ENCODE results near the gene PSG4.
"Not testable (repeated sequence)": the region's sequence is repeated elsewhere in the genome, so short reads cannot be mapped to it uniquely, and the experiment has no call there.

PSG4 gene

DNA sequence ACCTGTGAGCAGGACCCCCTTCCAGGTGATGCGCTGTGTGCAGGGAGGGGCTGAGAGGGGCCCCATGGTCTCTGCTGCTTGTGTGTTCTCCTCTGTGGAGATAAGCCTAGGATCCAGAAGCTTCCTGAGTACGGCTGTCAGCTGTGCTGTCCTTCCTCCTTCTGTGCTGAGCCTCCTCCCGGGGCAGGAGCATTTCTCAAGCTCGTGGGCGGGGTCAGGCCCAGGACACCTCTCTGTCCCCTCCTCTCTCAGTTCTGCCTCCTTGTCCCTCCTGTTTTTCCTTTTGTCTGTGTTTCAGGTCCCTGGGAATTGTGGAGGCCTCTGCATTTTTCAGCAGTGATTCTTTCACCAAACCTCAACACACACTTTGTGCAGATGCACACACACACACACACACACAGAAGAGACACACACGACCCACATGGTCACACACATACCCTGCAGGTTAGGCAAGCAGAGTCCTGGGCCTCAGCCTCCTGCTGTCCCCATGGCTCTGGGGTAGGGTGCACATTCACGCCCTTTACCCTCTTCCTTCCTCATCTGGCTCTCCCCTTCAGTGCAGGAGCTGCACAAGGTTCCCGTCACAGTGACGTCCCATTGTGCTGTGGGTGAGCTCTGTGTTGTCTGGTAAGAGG lies at the start of gene PSG4:
PSG4 (minus strand) TSS at position 168 of the 635 bp plus-strand sequence; CDS start at position 66, 102 bp downstream.
- not testable (repeated sequence) for DNase-seq

DNA sequence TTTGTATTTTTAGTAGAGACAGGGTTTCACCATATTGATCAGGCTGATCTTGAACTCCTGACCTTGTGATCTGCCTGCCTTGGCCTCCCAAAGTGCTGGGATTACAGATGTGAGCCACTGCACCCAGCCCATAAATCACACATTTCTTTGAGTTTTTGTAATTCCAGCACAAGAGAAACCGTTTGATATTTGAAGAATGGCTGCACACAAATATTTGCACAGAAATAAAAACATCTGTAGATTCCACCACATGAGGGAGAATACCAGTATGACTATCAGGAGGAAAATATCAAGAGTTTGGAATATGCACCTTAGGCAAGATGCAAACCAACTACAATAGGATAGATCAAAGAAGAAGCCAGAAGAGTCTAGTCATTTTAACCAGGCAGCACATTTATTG lies 46.0 kb upstream of the PSG4 start:
- not testable (repeated sequence) for DNase-seq

DNA sequence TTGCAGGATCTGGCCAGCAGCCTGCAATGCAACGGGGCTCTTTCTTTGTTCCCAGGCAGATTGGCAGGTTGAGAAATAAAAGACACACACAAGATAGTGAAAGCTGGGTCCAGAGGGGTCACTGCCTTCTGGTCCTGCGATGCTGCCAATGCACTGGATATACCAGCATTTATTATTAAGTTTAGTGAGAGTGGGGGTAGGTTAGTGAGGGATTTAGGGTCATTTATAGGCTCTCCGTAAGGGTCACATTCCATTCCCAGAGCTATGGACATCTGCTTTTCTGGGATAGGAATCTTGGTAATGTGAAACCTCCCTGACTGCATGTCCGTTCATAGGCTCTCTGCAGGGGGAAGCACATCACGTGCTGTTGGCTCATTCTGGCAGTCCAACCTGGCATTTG lies 44.9 kb upstream of the PSG4 start:
- not testable (repeated sequence) for DNase-seq

DNA sequence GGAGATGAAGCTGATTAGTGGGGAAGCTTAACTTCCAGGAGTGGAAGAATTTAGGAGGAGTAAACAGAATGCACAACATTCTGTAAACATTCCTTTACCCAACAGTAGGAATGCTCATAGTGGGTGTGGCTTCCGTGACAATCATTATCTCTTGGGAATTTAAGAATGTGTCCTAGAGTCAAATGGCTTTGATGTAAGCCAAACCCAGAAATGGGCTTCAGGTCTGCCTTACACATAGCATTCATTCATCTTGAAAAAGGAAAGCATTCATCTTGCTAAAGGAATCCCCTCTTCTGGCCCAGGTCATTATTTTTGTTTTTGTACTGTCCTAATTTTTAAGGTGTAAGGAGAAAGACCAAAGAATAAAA lies 43.2 kb upstream of the PSG4 start:
- not testable (repeated sequence) for DNase-seq

DNA sequence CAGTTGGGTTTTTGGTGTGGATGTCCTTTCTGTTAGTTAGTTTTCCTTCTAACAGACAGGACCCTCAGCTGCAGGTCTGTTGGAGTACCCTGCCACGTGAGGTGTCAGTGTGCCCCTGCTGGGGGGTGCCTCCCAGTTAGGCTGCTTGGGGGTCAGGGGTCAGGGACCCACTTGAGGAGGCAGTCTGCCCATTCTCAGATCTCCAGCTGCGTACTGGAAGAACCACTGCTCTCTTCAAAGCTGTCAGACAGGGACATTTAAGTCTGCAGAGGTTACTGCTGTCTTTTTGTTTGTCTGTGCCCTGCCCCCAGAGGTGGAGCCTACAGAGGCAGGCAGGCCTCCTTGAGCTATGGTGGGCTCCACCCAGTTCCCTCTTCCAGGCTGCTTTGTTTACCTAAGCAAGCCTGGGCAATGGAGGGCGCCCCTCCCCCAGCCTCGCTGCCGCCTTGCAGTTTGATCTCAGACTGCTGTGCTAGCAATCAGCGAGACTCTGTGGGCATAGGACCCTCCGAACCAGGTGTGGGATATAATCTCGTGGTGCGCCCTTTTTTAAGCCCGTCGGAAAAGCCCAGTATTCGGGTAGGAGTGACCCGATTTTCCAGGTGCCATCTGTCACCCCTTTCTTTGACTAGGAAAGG lies 41.9 kb upstream of the PSG4 start:
- DNase-seq: not testable (repeated sequence)

DNA sequence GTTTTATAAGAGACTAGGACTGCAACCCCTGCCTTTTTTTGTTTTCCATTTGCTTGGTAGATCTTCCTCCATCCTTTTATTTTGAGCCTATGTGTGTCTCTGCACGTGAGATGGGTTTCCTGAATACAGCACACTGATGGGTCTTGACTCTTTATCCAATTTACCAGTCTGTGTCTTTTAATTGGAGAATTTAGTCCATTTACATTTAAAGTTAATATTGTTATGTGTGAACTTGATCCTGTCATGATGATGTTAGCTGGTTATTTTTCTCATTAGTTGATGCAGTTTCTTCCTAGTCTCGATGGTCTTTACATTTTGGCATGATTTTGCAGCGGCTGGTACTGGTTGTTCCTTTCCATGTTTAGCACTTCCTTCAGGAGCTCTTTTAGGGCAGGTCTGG lies 40.4 kb upstream of the PSG4 start:
- DNase-seq: not testable (repeated sequence)

DNA sequence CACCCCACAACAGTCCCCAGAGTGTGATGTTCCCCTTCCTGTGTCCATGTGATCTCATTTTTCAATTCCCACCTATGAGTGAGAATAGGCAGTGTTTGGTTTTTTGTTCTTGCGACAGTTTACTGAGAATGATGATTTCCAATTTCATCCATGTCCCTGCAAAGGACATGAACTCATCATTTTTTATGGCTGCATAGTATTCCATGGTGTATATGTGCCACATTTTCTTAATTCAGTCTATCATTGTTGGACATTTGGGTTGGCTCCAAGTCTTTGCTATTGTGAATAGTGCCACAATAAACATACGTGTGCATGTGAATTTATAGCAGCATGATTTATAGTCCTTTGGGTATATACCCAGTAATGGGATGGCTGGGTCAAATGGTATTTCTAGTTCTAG lies 36.8 kb upstream of the PSG4 start:
- DNase-seq: not testable (repeated sequence)

DNA sequence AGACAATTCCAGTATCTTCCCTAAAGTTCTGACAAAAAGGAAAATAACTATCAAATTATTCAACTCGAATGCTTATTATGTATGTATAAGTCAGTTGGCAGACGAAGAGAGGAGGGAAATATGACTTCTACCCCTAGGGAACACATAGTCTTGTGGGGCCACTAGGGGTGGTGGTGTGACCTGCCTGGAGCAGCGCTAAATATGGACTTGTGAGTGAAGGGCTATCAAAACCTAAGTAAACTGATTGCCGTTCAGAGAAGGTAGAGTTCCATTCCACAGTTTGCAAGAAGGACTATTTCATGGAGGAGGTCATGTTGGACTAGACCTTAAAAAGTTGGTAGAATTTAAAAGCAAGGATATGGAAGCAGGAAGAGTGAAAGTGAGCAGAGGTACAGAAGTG lies 32.8 kb upstream of the PSG4 start:
- not testable (repeated sequence) for DNase-seq

DNA sequence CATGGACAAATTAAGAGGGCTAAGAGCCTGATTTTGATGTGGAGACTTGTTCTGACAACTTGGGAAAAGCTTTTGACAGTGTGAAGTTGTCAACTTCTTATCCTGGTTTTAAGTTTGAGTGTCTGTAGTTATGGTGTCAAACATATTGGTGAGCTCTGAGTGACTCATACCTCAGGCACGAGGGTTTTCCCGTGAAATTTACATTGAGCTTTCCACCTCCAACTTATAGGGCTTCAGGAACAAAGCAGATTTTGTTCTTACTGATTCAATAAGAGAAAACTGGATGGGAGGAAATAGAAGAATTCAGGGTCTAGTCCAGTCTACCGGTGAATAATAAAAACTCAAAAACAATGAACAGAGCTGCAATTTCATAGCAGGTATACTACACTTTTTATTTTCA lies 30.2 kb upstream of the PSG4 start:
- not testable (repeated sequence) for DNase-seq

DNA sequence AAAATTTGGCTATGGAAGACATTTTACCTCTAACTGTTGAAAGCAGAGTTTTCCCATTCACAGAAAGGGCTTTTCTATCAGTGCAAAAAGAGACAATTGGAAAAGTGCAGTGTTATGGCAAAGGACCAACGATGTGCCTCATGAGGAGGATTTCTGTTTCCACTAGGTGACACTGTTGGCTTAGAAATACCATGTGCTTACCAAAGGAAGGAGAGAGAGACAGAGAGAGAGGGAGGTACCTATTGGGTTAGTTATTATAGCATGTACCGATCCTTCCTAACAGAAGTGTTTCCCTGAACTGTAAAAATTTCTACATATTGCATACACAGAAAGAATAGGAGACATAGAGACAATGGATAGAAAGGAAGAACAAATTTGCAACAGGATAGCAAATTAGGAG lies 23.9 kb upstream of the PSG4 start:
- DNase-seq: no peak

DNA sequence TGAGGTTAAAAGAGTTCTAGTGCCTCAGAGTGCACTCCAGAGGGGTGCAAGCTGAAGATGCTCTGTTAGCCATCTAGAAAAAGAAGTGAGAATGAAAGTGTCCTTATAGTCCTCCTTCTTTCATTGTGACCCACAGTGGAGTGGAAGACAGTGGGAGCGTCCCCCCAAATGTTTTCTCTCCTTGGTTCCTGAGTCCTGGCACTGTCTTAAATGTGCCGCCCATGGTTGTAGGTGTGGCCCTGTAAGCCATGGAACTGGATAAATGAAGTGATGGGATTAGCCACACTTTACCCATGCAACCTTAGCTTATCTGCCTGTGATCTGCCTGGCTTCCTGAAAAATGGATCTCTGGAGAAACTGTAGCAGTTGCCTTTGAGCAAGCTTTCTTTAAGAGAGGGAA lies 23.3 kb upstream of the PSG4 start:
- not testable (repeated sequence) for DNase-seq

DNA sequence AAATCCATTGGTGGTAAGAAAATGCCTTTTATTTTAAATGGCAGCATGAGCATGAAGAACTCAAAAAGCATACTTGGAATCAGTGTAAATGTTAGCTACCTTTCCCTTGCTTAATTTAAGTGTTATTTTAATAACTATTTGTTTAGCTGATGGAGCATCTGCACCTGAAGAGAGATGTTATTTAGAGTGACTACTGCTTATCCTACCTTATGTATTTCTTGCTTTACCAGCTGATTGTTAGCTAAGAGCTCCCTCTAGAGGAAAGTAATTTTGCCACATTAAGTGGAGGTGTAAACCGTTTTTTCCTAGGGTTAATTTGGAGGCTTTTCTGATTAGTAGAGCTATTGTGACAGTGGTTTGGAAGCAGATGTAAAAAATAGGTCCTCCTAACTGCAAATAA lies 21.5 kb upstream of the PSG4 start:
- not testable (repeated sequence) for DNase-seq

DNA sequence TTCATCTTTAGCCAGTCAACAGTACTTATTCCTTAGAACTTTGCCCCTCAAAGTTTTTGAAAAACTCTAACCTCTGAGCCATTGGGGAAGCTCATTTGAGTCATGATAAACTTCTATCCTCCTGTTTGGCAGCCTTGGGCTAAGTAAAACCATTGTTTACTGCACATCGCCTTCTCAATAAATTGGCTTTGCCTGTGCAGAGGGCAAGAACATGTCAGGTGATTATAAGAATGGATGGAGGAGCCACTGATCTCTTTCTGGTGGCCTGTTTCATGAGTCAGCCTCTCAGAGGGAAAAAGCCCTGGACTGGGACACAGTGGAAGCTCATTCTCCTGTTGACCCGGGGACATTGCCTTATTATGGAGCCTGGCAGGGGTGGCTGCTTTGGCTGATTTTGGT lies 19.4 kb upstream of the PSG4 start:
- DNase-seq: no peak

DNA sequence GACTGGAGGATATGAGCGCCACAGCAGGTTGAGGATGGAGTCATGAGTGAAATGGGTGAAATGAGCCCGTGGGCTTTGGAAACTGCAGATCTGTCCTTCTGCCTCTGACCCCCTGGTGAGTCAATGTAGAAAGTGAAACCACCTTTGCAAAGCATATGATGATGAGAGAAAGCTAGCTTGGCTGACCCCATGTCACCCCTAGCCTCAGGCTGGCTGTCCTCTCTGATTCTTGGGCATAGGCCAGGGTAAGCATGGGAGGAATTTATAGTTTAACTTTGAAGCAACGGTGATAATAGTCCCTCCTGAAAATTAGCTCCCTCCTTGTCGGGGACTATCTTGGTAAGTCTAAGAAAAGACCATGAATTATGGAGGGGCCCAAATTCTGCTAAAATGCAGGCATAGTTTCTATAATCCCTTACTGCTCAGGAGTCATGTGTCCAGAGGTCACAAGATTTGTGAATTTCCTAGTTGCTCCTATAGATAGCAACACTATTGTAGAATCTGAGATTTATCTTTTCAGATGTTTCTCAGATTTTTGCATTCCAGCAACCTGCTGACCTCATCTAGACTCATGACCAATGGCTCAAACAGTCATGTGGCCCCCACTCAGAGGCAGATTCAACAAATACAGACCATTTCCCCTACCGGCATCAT lies 18.9 kb upstream of the PSG4 start:
- not testable (repeated sequence) for DNase-seq

DNA sequence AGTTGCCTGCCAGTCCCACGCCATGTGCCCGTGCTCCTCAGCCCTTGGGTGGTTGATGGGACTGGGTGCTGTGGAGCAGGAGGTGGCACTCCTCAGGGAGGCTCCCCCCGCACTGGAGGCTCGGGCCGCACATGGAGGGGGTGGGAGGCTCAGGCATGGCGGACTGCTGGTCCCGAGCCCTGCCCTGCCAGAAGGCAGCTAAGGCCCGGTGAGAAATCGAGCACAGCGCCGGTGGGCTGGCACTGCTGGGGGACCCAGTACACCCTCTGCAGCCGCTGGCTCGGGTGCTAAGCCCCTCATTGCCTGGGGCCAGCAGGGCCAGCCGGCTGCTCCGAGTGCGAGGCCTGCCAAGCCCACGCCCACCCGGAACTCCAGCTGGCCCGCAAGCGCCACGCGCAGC lies 16.5 kb upstream of the PSG4 start:
- DNase-seq: not testable (repeated sequence)

DNA sequence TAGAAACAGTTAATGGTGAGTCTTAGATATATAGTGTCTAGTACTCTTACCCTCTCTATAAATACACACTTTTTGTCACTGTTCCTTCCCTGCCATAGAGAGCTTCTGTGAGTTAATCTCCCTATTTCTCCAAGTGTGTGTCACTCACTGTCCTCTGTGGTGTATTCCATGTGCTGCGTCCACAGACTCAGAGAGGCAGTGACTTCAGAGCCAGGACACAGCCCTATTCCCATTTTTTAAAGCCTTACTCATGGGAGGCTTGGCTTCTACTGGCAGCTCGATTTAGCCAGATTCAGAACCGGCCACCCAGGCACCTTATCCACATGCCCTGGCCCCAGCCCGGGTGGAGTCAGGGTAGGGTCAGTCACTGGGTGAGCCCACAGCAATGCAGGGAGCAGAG lies 13.7 kb upstream of the PSG4 start:
- not testable (repeated sequence) for DNase-seq

DNA sequence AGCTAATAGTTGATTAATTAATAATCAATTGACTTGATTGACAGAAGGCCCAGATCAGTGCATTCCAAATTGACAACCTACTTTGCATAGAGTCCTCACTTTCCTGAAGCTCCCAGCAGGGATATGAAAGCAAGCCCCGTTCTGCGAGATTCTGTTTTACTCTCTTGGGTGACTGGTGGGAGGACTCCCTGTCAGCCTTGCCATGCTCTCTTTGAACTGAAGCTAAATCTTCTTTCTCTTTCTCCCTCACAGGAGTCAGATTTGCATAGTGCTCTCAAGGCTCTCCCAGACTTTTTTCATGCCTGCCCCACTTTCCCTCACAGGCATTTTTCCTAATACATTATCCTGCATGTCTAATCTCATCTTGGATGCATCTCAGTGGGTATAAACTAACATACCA lies 10.4 kb upstream of the PSG4 start:
- DNase-seq: not testable (repeated sequence)

DNA sequence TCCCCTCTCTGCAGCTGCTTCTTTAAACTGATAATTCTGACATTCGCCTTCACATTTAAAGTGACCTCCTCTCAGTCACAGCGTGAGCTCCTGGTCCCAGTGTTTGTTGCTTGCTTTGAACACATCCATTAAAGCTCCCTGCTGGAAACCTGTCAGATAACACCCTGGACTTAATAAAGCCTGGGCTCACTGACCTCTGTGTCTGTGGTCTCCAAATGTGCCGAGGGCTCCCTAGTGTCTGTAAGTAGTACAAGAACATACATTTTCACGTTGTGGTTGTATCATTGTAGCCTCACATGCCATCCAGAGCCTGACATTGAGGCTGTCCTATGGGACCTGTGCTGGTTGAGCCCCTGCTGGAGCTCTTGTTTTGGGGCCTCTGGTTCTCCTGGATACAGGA lies 2.6 kb upstream of the PSG4 start:
- DNase-seq: no peak

DNA sequence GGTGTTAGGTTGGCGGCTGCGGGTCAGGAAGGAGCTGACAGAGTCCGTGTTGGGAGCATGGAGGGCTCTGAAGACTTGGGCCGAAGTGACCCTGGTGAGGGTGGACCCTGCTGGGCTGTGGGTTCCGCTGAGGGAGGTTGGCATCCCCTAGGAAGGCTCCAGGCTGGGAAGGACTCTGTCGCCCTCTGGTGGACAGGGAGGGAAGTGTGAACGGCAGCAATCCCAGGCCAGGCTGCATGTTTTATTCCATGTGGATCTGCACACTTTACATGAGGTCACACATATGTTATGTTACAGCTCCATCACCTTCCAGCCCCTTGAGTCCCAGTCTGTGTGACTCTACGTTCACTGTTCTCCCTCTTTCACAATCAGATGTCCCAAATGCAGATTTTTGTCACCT lies 1.7 kb upstream of the PSG4 start:
- DNase-seq: not testable (repeated sequence)

DNA sequence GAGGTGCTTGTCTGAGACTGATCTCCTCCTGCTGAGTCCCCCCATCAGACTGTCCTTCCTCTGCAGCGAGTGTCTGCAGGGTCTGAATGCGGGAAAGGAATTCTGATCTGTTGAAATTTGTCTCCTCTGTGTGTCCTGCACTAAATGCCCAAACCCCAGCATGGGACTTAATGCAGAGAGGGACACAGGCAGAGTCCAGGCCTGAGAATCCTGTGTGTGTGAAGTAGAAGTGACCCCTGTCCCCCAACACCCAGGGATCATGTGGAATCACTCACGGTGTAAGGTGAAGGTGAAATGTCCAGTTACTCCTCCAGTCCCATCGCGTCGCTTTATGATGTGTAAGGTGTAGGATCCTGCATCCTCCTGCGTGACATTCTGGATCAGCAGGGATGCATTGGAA lies 1.8 kb downstream of the PSG4 start:
- DNase-seq: not testable (repeated sequence)

DNA sequence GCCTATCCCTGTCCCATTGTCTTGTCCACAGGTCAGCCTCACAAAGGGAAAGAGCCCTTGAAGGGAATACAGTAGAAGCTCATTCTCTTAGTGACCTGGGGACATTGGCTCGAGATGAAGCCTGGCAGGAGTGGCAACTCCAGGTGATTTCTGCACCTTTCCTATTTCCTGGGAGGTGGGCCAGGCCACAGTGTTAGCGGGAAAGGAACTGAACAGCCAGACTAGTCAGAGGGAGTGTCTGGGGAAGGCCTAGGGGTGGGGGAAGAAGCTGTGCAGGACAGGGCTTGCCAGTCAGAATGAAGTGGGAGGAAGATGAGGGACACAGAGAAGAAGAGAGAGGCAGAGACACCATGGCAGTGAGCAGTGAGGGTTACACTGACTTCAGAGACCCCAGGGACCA lies 3.5 kb downstream of the PSG4 start:
- DNase-seq: not testable (repeated sequence)

DNA sequence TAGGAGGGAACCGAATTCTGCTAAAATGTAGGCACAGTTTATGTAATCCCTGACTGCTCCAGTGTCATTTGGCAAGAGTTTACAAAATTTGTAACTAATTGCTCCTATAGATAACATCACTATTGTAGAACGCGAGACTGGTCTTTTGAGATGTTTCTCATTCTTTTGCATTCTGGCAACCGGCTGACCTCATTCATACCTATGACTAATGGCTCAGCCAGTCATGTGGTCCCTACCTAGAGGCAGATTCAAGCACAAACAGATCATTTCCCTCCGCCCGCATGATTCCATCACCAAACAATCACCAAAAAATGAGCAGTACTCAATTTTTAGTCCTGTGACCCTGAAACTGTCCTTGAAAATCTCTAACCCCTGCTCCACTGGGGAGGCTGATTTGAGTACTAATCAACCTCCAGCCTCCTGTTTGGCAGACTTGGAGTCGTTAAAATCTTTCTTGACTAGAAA lies 4.1 kb downstream of the PSG4 start:
- not testable (repeated sequence) for DNase-seq

DNA sequence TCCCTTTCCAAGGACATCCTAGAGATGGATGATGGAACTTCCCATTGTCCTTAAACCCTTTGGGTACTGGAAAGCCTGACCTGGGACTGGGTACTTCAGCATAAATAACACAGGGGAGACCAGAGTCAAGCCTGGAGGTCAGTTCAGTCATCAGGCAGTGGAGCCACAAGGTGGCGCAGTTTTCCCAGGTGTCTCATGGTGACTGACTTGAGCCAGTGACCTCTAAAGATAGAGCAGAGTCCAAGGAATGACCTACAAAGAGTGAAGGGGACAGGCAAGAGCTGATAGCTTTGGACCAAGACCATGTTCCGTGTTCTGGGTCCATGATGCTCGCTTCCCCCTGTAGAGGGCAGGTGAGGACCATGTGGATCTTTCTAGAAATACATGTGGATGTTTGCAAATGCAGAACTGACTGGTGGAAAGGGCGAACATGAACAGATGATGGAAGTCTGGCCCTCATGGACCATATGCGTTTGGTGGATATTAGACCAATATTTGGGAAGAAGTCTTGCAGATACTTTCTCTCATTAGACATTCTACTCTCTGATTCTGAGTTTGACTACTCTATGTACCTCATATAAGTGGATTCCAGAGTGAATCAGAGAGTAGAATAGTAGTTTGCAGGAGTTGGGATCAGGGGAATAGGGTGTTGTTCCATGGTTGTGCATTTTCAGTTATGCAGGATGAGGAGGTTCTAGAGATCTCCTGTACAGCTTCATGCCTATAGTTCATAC lies 6.6 kb downstream of the PSG4 start:
- not testable (repeated sequence) for DNase-seq
